Retinal pigment epithelial cell (primary cell): Measurements from ENCODE around the gene ARHGEF3.
"Not testable (repeated sequence)": the region's sequence is repeated elsewhere in the genome, so short reads cannot be mapped to it uniquely, and the experiment has no call there.

ENCODE experiments used
- DNase-seq: peaks from one replicate; pipeline ENCODE4 v3.0.0-alpha.2; 2010; ENCODE audit warnings: low read depth
- H3K4me3 ChIP-seq: 2 replicates; pipeline ENCODE4 v1.5.1; 2011; ENCODE audit warnings: mild to moderate bottlenecking, low read length, control low read depth, moderate library complexity
- CTCF ChIP-seq: conservative IDR thresholded peaks from 2 replicates; pipeline ENCODE4 v1.5.1; 2011; ENCODE audit warnings: low read depth, low read length, control low read depth, inconsistent platforms

The ARHGEF3 gene

GRCh38 chr3:56732109-56732508 lies 69.6 kb downstream of the ARHGEF3 start:
- no peak for TF ChIP-seq CTCF
- no peak for DNase-seq

DNA sequence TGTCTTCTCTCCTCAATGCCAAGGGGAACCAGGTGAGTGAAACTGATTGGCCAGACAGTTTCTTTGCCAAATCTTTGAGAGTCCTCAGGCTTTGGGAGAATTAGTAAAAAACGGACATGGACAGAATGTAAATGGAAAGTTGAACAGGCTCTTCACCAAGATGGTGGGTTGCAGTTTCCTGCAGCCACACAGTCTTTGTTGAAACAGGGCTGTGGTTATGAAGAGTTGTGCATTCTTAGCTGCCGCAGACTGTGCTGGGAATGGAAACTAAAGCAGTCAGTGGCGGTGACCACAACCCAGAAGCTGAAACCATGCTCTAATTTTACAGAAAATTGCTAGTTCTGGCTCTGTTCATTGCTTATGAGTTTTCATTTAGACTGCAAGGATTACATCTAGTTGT lies 76.6 kb downstream of the ARHGEF3 start:
- TF ChIP-seq CTCF = no peak
- DNase-seq = no peak
- no peak overlapping the region for H3K4me3 ChIP-seq

More at GRCh38 chr3:56732109-56732508, 69.6 kb downstream of the ARHGEF3 start:
- H3K4me3 ChIP-seq = no peak overlapping the region

DNA sequence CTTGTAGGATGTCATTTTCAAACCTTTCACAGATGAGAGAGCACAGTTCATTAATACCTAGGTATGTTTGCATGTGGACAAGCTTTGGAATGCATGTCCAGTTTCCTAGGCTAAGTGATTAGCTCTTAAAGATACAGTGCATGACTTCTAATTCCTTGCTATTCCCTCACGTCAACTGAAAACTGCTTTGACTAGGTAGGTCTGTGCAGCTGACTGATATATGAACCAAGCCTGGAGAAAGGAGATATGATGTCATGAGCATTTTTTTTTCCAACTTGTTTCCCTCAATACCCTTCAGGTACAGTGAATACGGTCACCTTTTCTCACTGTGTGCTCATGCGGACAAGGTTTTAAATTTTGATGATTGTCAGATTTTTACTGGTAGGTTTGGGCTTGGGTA lies 77.1 kb downstream of the ARHGEF3 start:
- TF ChIP-seq CTCF = no peak
- no peak overlapping the region for H3K4me3 ChIP-seq
- DNase-seq = peak; percentile 26

DNA sequence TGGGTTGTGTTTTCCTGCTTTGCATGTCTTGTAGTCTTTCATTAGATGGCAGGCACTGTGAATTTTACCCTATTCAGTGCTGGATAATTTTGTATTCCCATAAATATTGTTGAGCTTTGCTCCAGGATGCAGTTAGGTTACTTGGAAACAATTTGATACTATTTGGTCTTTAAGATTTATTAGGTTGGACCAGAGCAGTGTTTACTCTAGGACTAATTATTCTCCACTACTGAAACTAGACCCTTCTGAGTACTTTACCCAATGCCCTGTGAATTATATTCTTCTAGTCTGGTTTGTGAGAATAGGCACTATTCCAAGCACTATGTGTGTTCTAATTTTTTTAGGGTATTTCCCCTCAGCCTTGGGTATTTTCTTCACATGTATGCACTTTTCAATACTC lies 80.9 kb downstream of the ARHGEF3 start:
- no peak for TF ChIP-seq CTCF
- no peak overlapping the region for H3K4me3 ChIP-seq
- DNase-seq = no peak

- H3K4me3 ChIP-seq, DNase-seq: not testable (repeated sequence)
Measured at GRCh38 chr3:56718809-56719208, 82.9 kb downstream of the ARHGEF3 start.

- no peak overlapping the region for H3K4me3 ChIP-seq
- no peak for TF ChIP-seq CTCF
- no peak for DNase-seq
Measured at GRCh38 chr3:56711344-56711743, 90.4 kb downstream of the ARHGEF3 start.

DNA sequence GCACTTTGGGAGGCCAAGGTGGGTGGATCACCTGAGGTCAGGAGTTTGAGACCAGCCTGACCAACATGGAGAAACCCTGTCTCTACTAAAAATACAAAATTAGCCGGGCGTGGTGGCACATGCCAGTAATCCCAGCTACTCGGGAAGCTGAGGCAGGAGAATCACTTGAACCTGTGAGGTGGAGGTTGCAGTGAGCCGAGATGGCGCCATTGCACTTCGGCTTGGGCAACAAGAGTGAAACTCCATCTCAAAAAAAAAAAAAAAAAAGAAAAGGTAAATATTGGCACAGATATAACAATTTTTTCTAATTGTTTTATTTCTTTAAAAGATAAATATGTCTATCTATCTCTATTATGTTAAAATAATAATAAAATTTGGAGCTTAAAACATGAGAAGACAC lies 94.3 kb downstream of the ARHGEF3 start:
- not testable (repeated sequence) for H3K4me3 ChIP-seq, DNase-seq

DNA sequence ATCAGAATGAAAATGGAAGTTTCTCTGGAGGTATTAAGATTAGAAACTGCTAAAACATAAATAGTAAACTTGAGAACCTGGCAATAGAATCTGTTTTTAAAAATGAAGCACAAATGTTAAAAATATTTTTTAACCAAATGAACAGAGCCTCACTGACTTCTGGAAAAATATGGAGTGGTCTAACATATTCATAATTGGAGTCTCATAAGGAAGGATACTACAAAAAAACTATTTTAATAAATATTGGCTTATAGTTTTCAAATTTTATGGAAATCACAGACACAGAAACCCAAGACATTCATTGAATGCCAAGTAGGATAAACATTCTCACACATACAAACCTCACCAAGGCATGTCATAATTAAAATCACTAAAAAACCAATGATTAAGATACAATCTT lies 95.1 kb downstream of the ARHGEF3 start:
- TF ChIP-seq CTCF = no peak
- DNase-seq = no peak

More for the DNA sequence above, 95.1 kb downstream of the ARHGEF3 start:
- no peak overlapping the region for H3K4me3 ChIP-seq
